ENCODE results near the gene FAM171A2.

DNA sequence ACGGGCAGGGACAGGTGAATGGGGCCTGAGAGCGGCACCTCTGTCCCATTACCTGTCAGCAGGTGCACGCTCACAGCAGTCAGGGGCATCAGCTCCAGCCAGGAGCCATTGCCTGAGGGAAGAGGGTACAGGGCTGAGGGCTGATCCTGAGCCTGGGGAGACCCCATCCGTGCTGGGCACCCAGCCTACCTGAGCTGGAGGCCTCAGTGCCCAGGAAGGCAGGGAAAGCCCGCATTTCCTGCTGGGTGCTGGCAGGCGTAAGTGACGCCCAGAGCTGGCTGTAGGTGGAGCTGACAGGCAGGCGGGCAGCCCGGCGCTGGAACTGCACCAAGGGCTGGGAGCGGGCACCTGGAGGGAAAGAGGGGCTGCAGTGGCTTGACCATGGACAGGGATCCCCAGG is 7.4 kb downstream of the FAM171A2 start:
- no peak for TF ChIP-seq CTCF (IDR thresholded peaks at IDR 0.05)
- TF ChIP-seq, protein P1, sequence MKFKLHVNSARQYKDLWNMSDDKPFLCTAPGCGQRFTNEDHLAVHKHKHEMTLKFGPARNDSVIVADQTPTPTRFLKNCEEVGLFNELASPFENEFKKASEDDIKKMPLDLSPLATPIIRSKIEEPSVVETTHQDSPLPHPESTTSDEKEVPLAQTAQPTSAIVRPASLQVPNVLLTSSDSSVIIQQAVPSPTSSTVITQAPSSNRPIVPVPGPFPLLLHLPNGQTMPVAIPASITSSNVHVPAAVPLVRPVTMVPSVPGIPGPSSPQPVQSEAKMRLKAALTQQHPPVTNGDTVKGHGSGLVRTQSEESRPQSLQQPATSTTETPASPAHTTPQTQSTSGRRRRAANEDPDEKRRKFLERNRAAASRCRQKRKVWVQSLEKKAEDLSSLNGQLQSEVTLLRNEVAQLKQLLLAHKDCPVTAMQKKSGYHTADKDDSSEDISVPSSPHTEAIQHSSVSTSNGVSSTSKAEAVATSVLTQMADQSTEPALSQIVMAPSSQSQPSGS (CRISPR knock-in tag; IDR thresholded peaks at IDR 0.05; ENCODE audit: borderline replicate concordance, low read depth) = no peak
- TF ChIP-seq, protein P2, sequence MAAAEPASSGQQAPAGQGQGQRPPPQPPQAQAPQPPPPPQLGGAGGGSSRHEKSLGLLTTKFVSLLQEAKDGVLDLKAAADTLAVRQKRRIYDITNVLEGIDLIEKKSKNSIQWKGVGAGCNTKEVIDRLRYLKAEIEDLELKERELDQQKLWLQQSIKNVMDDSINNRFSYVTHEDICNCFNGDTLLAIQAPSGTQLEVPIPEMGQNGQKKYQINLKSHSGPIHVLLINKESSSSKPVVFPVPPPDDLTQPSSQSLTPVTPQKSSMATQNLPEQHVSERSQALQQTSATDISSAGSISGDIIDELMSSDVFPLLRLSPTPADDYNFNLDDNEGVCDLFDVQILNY (CRISPR knock-in tag; IDR thresholded peaks at IDR 0.05) = no peak
- TF ChIP-seq, protein P3, sequence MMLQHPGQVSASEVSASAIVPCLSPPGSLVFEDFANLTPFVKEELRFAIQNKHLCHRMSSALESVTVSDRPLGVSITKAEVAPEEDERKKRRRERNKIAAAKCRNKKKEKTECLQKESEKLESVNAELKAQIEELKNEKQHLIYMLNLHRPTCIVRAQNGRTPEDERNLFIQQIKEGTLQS (CRISPR knock-in tag; conservative IDR thresholded peaks at IDR 0.05) = no peak
- TF ChIP-seq AR (CRISPR knock-in tag; IDR thresholded peaks at IDR 0.05) = no peak

Measured in WTC11 (cell line).